Cardiac septum (tissue), 1 donor: Measurements from ENCODE around the gene AMN1. TPM values are rescaled to one million over a fixed set of nuclear protein-coding genes. Genes with fewer than 3 reads are reported as not detected.
"Not testable (repeated sequence)": the region's sequence is repeated elsewhere in the genome, so short reads cannot be mapped to it uniquely, and the experiment has no call there.

Experiments
- DNase-seq: peaks from one replicate; pipeline ENCODE4 v3.0.0-alpha.2; 2020; ENCODE audit warnings: low spot score
- intact Hi-C: fragments of 100-400 bp; cut with DNase I; formaldehyde crosslinking; loops from one replicate; pipeline ENCODE4 v1.14.0; 2022
- total RNA-seq: library from RNA; stranded (reverse); fragmentation: NEBNext Ultra II Directional; extraction: Animal tissue kit (Norgen Biotek cat#: 25700); gene quantifications from one replicate; pipeline ENCODE4 v1.2.1, GENCODE V29; 2021
- donor health status: DM: no; HTN: no; CAD: no.

AMN1 gene
- total RNA-seq, 1 donor from 2014 or later = 9.2 TPM

- intact Hi-C loops = loop anchor here (10.0 kb wide), 1 partner anchor 367 kb away; the partner anchor contains the start of gene BICD1
- DNase-seq = no peak
These were observed 8.5 kb upstream of the AMN1 start for GRCh38 chr12:31737345-31737744.

- no peak for DNase-seq
- intact Hi-C loops = loop anchor here (10.0 kb wide), 1 partner anchor 368 kb away; the partner anchor contains the start of gene BICD1
These were observed 7.7 kb upstream of the AMN1 start for GRCh38 chr12:31736472-31736871.

- intact Hi-C loops = loop anchor here (5.0 to 10.0 kb wide), 2 partner anchors 224 to 371 kb away; partner anchors contain the start of genes BICD1 and RESF1
- DNase-seq = not testable (repeated sequence)
These were observed 5.0 kb upstream of the AMN1 start for GRCh38 chr12:31733549-31734432.

- no peak for DNase-seq
- intact Hi-C loops = loop anchor here (1.0 to 10.0 kb wide), 3 partner anchors 16 to 372 kb away; partner anchors contain the start of genes BICD1 and RESF1
These were observed 4.2 kb upstream of the AMN1 start for GRCh38 chr12:31732926-31733548.

GRCh38 chr12:31731203-31731602, 2.4 kb upstream of the AMN1 start:
- DNase-seq = not testable (repeated sequence)
- intact Hi-C loops = loop anchor here (5.0 to 10.0 kb wide), 2 partner anchors 226 to 374 kb away; partner anchors contain the start of genes BICD1 and RESF1

- DNase-seq = no peak
- intact Hi-C loops = loop anchor here (2.0 to 10.0 kb wide), 5 partner anchors 72 to 375 kb away; partner anchors contain the start of genes BICD1, DENND5B, ETFBKMT and RESF1
These were observed 884 bp upstream of the AMN1 start for GRCh38 chr12:31729705-31730104.

GRCh38 chr12:31728289-31728916, 418 bp downstream of the AMN1 start:
- no peak for DNase-seq
- intact Hi-C loops = loop anchor here (2.0 to 5.0 kb wide), 3 partner anchors 71 to 149 kb away; partner anchors contain the start of genes DENND5B and ETFBKMT

GRCh38 chr12:31727192-31727591, 1.6 kb downstream of the AMN1 start:
- no peak for DNase-seq
- intact Hi-C loops = loop anchor here (5.0 kb wide), 2 partner anchors 70 to 150 kb away; partner anchors contain the start of gene ETFBKMT

- intact Hi-C loops = loop anchor here (5.0 kb wide), 2 partner anchors 69 to 151 kb away; partner anchors contain the start of gene ETFBKMT
- DNase-seq = no peak
These were observed 2.2 kb downstream of the AMN1 start for GRCh38 chr12:31726575-31726974.

GRCh38 chr12:31724557-31724956, 4.3 kb downstream of the AMN1 start:
- no peak for DNase-seq
- intact Hi-C loops = no loop called here

GRCh38 chr12:31722580-31722979, 6.2 kb downstream of the AMN1 start:
- intact Hi-C loops = no loop called here
- DNase-seq = no peak

GRCh38 chr12:31718542-31719198, 10.2 kb downstream of the AMN1 start:
- DNase-seq, intact Hi-C loops: not testable (repeated sequence)

GRCh38 chr12:31716998-31717397, 11.8 kb downstream of the AMN1 start:
- intact Hi-C loops, DNase-seq: not testable (repeated sequence)

GRCh38 chr12:31715283-31715825, 13.5 kb downstream of the AMN1 start:
- intact Hi-C loops = no loop called here
- no peak for DNase-seq

GRCh38 chr12:31714406-31715271, 14.2 kb downstream of the AMN1 start:
- intact Hi-C loops = no loop called here
- no peak for DNase-seq

- intact Hi-C loops = no loop called here
- no peak for DNase-seq
These were observed 15.9 kb downstream of the AMN1 start for GRCh38 chr12:31712877-31713276.

GRCh38 chr12:31710021-31710818, 18.6 kb downstream of the AMN1 start:
- DNase-seq = no peak
- intact Hi-C loops = no loop called here
